ENCODE measurements around the gene CAGE1.
"Not testable (repeated sequence)": the region's sequence is repeated elsewhere in the genome, so short reads cannot be mapped to it uniquely, and the experiment has no call there.

CAGE1 gene

DNA sequence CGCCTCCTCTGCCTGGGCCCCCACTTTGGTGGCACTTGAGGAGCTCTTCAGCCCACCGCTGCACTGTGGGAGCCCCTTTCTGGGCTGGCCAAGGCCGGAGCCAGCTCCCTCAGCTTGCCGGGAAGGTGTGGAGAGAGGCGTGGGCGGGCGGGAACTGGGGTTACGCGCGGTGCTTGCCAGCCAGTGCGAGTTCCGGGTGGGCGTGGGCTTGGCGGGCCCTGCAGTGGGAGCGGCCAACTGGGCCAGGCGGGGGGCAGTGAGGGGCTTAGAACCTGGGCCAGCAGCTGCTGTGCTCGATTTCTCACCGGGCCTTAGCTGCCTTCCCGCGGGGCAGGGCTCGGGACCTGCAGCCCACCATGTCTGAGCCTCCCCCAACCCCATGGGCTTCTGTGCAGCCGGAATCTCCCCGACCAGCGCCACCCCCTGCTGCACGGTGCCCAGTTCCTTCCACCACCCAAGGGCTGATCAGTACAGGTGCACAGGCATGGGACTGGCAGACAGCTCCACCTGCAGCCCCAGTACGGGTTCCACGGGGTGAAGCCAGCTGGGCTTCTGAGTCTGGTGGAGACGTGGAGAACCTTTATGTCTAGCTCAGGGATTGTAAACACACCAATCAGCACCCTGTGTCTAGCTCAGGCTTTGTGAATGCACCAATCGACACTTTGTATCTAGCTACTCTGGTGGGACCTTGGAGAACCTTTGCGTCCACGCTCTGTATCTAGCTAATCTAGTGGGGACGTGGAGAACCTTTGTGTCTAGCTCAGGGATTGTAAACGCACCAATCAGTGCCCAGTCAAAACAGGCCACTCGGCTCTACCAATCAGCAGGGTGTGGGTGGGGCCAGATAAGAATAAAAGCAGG lies 74.2 kb downstream of the CAGE1 start:
- not testable (repeated sequence) for H3K27ac Mint-ChIP-seq, H3K27me3 Mint-ChIP-seq, DNase-seq, ATAC-seq, H3K9me3 Mint-ChIP-seq, H3K4me3 Mint-ChIP-seq
- Mint-ChIP-seq H3K4me1 (peaks cover 26% of the 10 kb centered on the region), H3K36me3 (ENCODE audit: low read depth) (peaks cover 12% of the 10 kb centered on the region)

DNA sequence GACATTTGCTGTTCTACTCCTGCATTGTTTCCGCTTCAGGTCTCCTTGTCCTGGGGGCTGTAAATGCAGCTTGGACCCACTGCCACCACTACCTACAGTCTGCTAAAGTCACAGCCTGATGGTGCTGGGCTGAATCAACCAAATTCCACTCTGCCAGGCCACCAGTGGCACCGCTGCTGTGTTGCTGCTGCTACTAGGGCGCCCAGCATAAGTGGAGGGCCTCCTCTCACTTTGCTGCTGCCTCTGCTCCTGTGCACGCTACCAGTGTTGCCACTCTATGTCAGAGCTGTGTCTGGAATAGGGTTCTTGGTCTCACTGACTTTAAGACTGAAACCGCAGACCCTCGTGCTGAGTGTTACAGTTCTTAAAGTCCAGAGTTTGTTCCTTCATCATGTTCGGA lies 75.1 kb downstream of the CAGE1 start:
- DNase-seq: no peak
- H3K27me3 Mint-ChIP-seq: no peaks in the 10 kb centered on the region
- H3K9me3 Mint-ChIP-seq: peaks cover 6% of the 10 kb centered on the region
- no peak for ATAC-seq
- peaks cover 21% of the 10 kb centered on the region for H3K36me3 Mint-ChIP-seq (ENCODE audit: low read depth)
- H3K4me3 Mint-ChIP-seq: no peak overlapping the region
- no peak overlapping the region for H3K27ac Mint-ChIP-seq
- peaks cover 35% of the 10 kb centered on the region for H3K4me1 Mint-ChIP-seq

DNA sequence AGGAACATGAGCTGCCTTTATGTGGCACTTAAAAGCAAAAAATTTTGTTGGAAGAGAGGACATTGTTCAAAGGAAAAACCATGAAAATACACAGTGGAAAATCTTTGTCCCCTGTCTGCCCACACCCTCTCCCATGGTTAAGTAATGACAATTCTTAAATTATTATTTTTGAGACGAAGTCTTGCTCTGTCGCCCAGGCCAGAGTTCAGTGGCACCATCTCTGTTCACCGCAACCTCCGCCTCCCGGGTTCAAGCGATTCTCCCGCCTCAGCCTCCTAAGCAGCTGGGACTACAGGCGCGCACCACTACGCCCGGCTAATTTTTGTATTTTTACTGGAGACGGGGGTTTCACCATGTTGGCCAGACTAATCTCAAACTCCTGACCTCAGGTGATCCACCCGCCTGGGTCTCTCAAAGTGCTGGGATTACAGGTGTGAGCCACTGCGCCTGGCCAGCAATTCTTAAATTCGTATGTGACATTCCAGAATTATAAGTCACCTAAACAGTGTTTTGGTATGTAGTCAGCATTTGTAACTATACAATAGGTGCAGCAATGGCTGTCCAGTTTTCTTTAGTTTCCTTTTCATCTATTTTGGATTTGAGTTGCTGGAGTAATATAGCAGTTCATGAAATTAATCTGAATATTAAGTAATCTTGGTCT lies 75.9 kb downstream of the CAGE1 start:
- peaks cover 43% of the 10 kb centered on the region for H3K4me1 Mint-ChIP-seq
- H3K9me3 Mint-ChIP-seq: peaks cover 6% of the 10 kb centered on the region
- H3K36me3 Mint-ChIP-seq (ENCODE audit: low read depth): peaks cover 29% of the 10 kb centered on the region
- peak overlapping the region; percentile 89 for H3K4me3 Mint-ChIP-seq
- DNase-seq (no peak), ATAC-seq (no peak)
- no peaks in the 10 kb centered on the region for H3K27me3 Mint-ChIP-seq
- H3K27ac Mint-ChIP-seq: peak overlapping the region; percentile 96

DNA sequence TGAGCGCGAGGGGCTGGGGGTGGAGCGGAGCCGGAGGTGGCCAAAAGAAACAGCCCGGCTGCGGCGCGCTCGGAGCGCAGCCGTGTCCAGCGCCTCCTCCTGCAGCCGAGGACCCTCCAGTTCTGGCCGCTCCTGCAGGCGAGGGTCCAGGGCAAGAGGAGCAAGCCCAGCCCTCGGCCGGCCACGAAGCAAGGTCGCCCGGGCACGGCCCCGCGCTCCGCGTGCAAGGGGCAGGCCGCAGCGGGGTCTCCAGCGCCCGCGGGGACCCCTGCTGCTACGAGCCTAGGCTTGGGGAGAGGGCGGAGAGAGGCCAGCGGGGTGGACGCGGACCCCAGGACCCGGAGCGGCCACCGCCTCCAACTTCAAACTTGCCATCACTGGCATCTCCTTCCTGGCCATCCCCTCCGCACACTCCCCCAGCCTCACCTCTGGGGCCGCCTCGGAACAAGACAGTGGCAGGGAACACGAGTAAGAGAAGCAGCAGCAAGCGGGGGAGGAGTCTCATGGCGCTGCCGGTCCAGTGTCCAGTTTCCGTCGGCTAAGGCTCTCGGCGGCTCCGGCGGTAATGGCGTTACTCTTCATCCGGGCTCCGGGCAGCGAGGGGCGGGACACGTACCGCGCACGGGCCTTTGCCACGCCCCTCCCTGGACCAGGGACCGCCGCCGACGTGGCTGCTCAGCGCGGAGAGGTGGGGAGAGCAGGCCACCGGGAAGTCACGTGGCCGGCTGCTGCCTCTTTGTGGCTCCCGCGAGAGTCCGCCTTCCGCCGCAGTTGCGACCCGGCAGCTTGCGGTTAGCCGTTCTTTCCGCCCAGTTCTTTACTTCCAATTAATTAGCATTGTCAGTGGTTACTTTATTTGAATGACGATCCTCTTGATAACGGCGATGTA lies 76.7 kb downstream of the CAGE1 start, which contains the start of gene SSR1:
Gene SSR1 (minus strand): TSS at position 584 of the 889 bp plus-strand sequence. CDS start 79 bp downstream, at position 505.
- ATAC-seq (peak; percentile 99), DNase-seq (peak; percentile 96)
- no peaks in the 10 kb centered on the region for H3K27me3 Mint-ChIP-seq
- H3K36me3 Mint-ChIP-seq (ENCODE audit: low read depth): peaks cover 36% of the 10 kb centered on the region
- peak within 1 kb of the TSS; percentile 96 for H3K27ac Mint-ChIP-seq
- peaks cover 50% of the 10 kb centered on the region for H3K4me1 Mint-ChIP-seq
- H3K4me3 Mint-ChIP-seq: peak within 1 kb of the TSS; percentile 89
- H3K9me3 Mint-ChIP-seq: peaks cover 6% of the 10 kb centered on the region

DNA sequence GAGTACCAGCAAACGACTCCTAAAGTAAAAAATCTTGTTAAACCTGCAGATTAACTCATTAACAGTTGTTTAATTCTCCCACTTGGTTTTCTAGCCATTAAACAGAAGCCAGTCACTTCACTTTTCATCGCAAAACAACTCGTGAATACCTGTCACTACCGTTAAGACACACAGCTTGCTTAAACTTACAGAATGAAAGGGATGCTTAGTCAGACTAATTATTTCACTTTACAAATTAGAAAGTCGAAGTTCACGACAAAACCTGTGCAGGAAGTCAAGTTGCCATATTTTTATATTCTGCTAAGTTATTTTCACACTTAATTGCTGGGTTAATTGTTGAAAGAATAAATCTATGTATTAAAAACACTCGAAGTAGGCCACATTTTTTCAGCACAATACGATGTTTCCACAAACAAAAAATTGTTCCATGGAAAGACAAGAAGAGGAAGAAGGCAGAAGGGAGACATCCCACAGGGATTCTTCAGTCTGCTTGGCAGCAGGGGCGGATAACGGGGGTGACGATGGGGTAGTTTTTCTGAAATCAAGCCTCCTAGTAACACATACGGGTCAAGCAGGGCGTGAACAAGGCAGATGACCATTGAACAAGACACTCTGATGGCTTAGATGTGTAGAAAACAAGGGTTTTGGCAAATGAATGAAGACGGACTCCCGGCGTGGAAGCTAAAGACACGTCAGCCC lies 77.5 kb downstream of the CAGE1 start:
- ATAC-seq (no peak), DNase-seq (no peak)
- H3K36me3 Mint-ChIP-seq (ENCODE audit: low read depth): peaks cover 42% of the 10 kb centered on the region
- peaks cover 54% of the 10 kb centered on the region for H3K4me1 Mint-ChIP-seq
- peaks cover 6% of the 10 kb centered on the region for H3K9me3 Mint-ChIP-seq
- no peaks in the 10 kb centered on the region for H3K27me3 Mint-ChIP-seq
- peak overlapping the region; percentile 89 for H3K4me3 Mint-ChIP-seq
- peak overlapping the region; percentile 88 for H3K27ac Mint-ChIP-seq

DNA sequence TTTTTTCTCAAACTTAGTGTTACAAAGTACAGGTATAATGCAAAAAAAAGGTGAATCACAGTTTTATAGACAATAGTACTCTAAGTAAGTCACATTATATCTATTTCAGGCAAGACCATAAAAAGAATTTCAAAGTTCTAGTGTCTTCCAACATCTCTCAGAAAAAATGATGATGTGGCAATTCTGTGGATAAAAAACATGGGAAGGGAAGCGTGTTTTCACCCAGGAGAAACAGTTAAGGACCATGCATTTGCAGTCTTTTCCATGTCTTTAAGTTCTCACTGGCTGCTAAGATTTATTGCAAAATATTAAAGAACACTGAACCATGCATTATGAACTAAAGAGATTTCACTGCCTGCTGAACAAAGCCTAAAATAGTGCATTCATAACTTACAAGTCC lies 78.4 kb downstream of the CAGE1 start:
- Mint-ChIP-seq H3K4me1 (peaks cover 56% of the 10 kb centered on the region), H3K27me3 (no peaks in the 10 kb centered on the region), H3K4me3 (peak overlapping the region; percentile 89), H3K36me3 (ENCODE audit: low read depth) (peaks cover 44% of the 10 kb centered on the region), H3K9me3 (peaks cover 6% of the 10 kb centered on the region), H3K27ac (peak overlapping the region; percentile 47)
- DNase-seq (no peak), ATAC-seq (no peak)

DNA sequence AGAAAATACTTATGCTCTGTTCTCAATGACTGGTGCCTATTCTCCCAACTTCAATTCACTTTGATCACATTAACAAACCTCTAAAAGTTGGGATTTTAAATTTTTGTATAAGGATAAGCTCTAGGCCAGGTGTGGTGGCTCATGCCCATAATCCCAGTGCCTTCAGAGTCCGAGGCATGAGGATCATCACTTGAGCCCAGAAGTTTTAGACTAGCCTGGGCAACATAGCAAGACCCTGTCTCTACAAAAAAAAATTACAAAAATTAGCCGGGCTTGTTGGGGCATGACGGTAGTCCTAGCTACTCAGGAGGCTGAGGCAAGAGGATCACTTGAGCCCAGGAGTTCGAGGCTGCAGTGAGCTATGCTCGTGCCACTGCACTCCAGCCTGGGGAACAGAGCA lies 80.5 kb downstream of the CAGE1 start:
- H3K4me1 Mint-ChIP-seq: peaks cover 64% of the 10 kb centered on the region
- no peaks in the 10 kb centered on the region for H3K27me3 Mint-ChIP-seq
- no peak for ATAC-seq

DNA sequence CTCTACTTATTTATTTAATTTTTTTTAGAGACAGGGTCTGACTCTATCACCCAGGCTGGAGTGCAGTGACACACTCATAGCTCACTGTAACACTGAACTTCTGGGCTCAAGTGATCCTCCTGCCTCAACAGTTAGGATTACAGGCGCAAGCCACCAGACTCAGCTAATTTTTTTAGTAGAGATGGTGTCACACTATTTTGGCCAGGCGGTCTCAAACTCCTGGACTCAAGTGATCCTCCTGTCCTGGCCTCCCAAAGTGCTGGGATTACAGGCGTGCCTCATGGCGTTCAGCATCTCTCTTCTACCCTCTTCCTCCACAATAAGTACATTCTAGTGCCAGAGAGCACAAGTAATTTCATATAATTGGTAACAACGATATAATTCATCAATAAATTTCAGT lies 82.0 kb downstream of the CAGE1 start:
- no peaks in the 10 kb centered on the region for H3K27me3 Mint-ChIP-seq
- peaks cover 56% of the 10 kb centered on the region for H3K4me1 Mint-ChIP-seq
- peaks cover 72% of the 10 kb centered on the region for H3K36me3 Mint-ChIP-seq (ENCODE audit: low read depth)
- peaks cover 6% of the 10 kb centered on the region for H3K9me3 Mint-ChIP-seq
- no peak overlapping the region for H3K27ac Mint-ChIP-seq
- H3K4me3 Mint-ChIP-seq: no peak overlapping the region
- DNase-seq (no peak), ATAC-seq (no peak)

More for the DNA sequence above, 80.5 kb downstream of the CAGE1 start:
- Mint-ChIP-seq H3K4me3 (no peak overlapping the region), H3K27ac (no peak overlapping the region), H3K9me3 (peaks cover 6% of the 10 kb centered on the region), H3K36me3 (ENCODE audit: low read depth) (peaks cover 61% of the 10 kb centered on the region)
- no peak for DNase-seq

DNA sequence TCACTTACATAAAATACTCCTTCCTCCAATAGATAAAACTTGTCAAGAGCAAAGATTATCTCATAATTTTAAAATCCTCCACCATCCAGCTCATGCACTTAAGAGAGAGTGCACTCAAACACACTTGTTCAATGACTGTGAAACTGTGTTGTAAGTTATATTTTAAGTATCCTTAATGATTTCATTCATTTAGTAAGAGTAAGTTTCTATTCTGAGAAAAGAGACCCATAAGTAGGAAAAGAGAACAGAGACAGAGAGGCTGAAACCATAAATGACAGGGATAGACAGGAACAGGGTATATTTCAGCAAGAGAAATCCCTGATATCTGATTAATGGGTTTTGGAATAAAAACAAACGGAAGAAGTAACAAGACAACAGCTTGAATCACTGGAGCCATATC lies 84.7 kb downstream of the CAGE1 start:
- Mint-ChIP-seq H3K27me3 (no peaks in the 10 kb centered on the region), H3K9me3 (peaks cover 4% of the 10 kb centered on the region), H3K4me1 (peaks cover 45% of the 10 kb centered on the region), H3K27ac (peak overlapping the region; percentile 6), H3K36me3 (ENCODE audit: low read depth) (peaks cover 77% of the 10 kb centered on the region), H3K4me3 (no peak overlapping the region)
- no peak for ATAC-seq
- DNase-seq: no peak

DNA sequence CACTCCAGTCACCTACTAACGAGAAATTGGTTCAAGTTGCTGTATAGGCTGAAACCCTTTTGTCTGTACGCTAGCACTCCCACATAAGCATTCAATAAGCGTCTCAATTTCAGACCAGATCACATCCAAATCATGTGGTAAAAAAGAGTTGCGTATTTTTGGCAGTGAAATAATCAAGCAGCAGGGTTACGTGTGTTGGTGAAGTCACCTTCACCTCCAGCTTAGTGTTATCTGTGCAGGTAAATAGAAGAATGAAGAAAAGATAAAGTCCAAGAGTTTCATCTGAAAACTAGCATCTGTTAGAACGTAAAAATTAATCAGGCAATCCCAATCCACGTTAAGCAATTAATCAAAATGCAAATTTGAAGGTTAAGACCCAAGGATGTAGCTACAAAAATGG lies 87.8 kb downstream of the CAGE1 start:
- H3K4me1 Mint-ChIP-seq: peaks cover 21% of the 10 kb centered on the region
- no peak for DNase-seq
- no peaks in the 10 kb centered on the region for H3K27me3 Mint-ChIP-seq
- H3K27ac Mint-ChIP-seq: no peak overlapping the region
- no peaks in the 10 kb centered on the region for H3K9me3 Mint-ChIP-seq
- no peak overlapping the region for H3K4me3 Mint-ChIP-seq
- ATAC-seq: no peak
- peaks cover 70% of the 10 kb centered on the region for H3K36me3 Mint-ChIP-seq (ENCODE audit: low read depth)

DNA sequence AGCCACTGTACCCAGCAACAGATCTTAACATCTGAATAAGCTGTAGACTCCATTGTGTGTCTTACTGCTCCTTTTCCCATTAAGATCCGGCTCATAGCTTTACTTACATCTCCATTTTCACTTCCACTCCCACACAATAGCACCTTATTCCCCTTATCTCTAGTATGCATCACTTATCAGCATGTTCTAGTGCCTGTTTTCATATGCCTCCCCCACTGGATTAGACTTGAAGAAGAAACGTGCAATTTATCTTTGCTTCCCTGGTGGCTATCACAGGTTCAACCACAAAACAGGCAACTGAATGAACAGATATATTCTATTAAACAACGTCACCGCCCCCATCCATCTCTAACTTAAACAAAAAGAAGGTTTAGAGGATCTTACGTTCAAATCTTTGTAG lies 88.6 kb downstream of the CAGE1 start:
- Mint-ChIP-seq H3K36me3 (ENCODE audit: low read depth) (peaks cover 76% of the 10 kb centered on the region), H3K9me3 (no peaks in the 10 kb centered on the region), H3K4me1 (peaks cover 24% of the 10 kb centered on the region), H3K27me3 (no peaks in the 10 kb centered on the region), H3K27ac (peak overlapping the region; percentile 20), H3K4me3 (no peak overlapping the region)
- ATAC-seq (no peak), DNase-seq (no peak)

DNA sequence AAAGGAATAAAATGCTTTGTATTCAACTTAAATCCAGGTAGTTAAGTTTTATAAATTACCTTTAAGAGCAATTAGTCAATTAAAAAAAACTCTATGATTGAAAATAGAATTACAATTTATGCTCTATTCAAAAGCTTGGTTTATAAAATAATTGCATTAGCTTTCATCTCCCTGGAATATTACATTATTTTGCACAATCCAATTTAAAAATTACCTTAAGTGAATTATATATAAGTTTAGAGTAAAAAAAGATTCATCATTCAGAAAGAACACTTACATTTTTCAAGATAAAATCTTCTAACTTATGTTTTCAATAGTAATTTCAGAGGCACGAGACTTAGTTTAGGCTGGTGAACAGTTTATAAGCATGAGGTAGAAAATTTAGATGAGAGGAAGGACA lies 91.4 kb downstream of the CAGE1 start:
- no peak overlapping the region for H3K4me3 Mint-ChIP-seq
- H3K9me3 Mint-ChIP-seq: no peaks in the 10 kb centered on the region
- H3K27ac Mint-ChIP-seq: no peak overlapping the region
- H3K4me1 Mint-ChIP-seq: peaks cover 11% of the 10 kb centered on the region
- ATAC-seq (no peak), DNase-seq (no peak)
- H3K36me3 Mint-ChIP-seq (ENCODE audit: low read depth): peaks cover 55% of the 10 kb centered on the region
- H3K27me3 Mint-ChIP-seq: no peaks in the 10 kb centered on the region

DNA sequence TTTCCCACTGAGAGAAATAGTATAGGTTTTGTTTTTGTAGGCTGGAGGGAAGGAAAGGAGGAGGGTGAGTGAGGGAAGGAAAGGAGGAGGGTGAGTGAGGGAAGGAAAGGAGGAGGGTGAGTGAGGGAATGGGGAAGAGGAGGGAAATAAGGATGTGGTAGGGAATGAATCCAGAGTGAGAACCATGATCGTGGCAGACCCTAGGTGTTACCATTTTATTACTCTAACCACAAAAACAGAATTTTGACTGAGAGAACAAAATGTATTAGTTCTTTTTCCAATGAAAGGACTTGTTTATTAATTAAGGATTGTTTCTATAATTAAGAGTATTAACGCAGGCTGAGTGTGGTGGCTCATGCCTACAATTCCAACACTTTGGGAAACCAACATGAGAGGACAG lies 92.9 kb downstream of the CAGE1 start:
- peaks cover 11% of the 10 kb centered on the region for H3K4me1 Mint-ChIP-seq
- no peak overlapping the region for H3K4me3 Mint-ChIP-seq
- H3K27me3 Mint-ChIP-seq: no peaks in the 10 kb centered on the region
- ATAC-seq: no peak
- H3K36me3 Mint-ChIP-seq (ENCODE audit: low read depth): peaks cover 52% of the 10 kb centered on the region
- no peak overlapping the region for H3K27ac Mint-ChIP-seq
- DNase-seq: no peak
- H3K9me3 Mint-ChIP-seq: no peaks in the 10 kb centered on the region

DNA sequence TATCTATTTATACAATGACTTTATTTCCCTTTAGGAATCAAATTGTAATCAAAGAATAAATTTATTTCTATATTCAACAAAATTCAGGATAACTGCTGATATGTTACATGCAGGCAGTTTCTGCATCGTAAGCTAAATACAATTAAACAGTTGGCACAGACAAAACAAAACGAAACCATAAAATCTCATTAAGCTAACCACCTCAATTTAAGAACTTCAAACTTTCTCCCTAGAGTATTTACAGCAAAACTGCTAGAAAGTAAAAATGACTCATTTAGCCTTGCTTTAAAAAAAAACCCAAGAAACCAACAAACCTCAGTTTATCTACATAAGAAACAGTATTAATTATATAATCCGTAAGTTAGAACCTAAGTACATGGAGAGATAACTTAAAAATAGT lies 93.6 kb downstream of the CAGE1 start:
- Mint-ChIP-seq H3K27me3 (no peaks in the 10 kb centered on the region), H3K36me3 (ENCODE audit: low read depth) (peaks cover 47% of the 10 kb centered on the region), H3K27ac (no peak overlapping the region), H3K4me1 (peaks cover 8% of the 10 kb centered on the region), H3K9me3 (no peaks in the 10 kb centered on the region), H3K4me3 (no peak overlapping the region)
- DNase-seq (no peak), ATAC-seq (no peak)

Data from activated naive CD8-positive, alpha-beta T cell treated with anti-CD3 and anti-CD28 coated beads, Interleukin-2, amount 50 U/mL, for 24 hours (primary cell).